Naive B cell (primary cell): ENCODE data around the gene RNF138. TPM values are rescaled to one million over a fixed set of nuclear protein-coding genes. Genes with fewer than 3 reads are reported as not detected.

ENCODE experiments used
- ATAC-seq, 2 donors: fragments of 150-1000 bp; cut with Tn5 transposase; 2 replicates each; pipeline ENCODE4 v1.10.0; 2021; ENCODE audit warnings: low read depth in 2 of 2, mild to moderate bottlenecking in 2 of 2, moderate library complexity in 2 of 2
- DNase-seq: peaks from one replicate; pipeline ENCODE4 v3.0.0; 2022
- H3K27ac Mint-ChIP-seq, 6 donors: one replicate each; pipeline ENCODE4 v1.8.0; 2020 to 2022; ENCODE audit warnings: mild to moderate bottlenecking in 6 of 6, mixed read lengths in 6 of 6, moderate library complexity in 5 of 6, inconsistent platforms in 2 of 6
- H3K27me3 Mint-ChIP-seq, 3 donors: one replicate each; pipeline ENCODE4 v1.8.0; 2021 to 2022; ENCODE audit warnings: mixed read lengths in 3 of 3, mild to moderate bottlenecking in 1 of 3
- H3K36me3 Mint-ChIP-seq, 2 donors: one replicate each; pipeline ENCODE4 v1.8.0; 2020 to 2022; ENCODE audit warnings: mixed read lengths in 2 of 2, inconsistent platforms in 1 of 2, mild to moderate bottlenecking in 1 of 2
- H3K4me1 Mint-ChIP-seq, 3 donors: one replicate each; pipeline ENCODE4 v1.8.0; 2020 to 2022; ENCODE audit warnings: mixed read lengths in 3 of 3, inconsistent platforms in 1 of 3, mild to moderate bottlenecking in 1 of 3, moderate library complexity in 1 of 3
- H3K4me3 Mint-ChIP-seq, 8 donors: one replicate each; pipeline ENCODE4 v1.8.0; 2020 to 2022; ENCODE audit warnings: mild to moderate bottlenecking in 8 of 8, mixed read lengths in 8 of 8, moderate library complexity in 8 of 8, inconsistent platforms in 2 of 8
- H3K9me3 Mint-ChIP-seq, 7 donors: one replicate each; pipeline ENCODE4 v1.8.0; 2020 to 2022; ENCODE audit warnings: mixed read lengths in 7 of 7, mild to moderate bottlenecking in 5 of 7, inconsistent platforms in 2 of 7, moderate library complexity in 1 of 7
- polyA plus RNA-seq, 6 donors: library from polyadenylated mRNA; unstranded; fragments of 300-500 nt; fragmentation: Illumina TruSeq; gene quantifications; one replicate each; pipeline ENCODE4 v1.2.3, GENCODE V29; 2021; ENCODE audit warnings: low read depth in 6 of 6

Gene RNF138
- 10 to 100 TPM; 53.3 to 76.0 (median 60.5) TPM for polyA plus RNA-seq

GRCh38 chr18:32091724-32092421 lies at the start of gene RNF138:
Gene RNF138 (plus strand): TSS chr18:32091874. CDS start chr18:32092777, 903 bp downstream.
- Mint-ChIP-seq H3K27me3 (no peaks in the 10 kb centered on the region), H3K4me1 (peaks cover 30 to 40% (median 39%) of the 10 kb centered on the region in 3 donors), H3K27ac (peak within 1 kb of the TSS; percentile 99 to 100 (median 100)), H3K36me3 (peaks cover 5 to 21% of the 10 kb centered on the region in 2 donors), H3K9me3 (no peaks in the 10 kb centered on the region), H3K4me3 (peak within 1 kb of the TSS; percentile 95 to 100 (median 98))
- DNase-seq (peak; percentile 95), ATAC-seq (peak; percentile 60 to 62)

- Mint-ChIP-seq H3K9me3 (no peaks in the 10 kb centered on the region), H3K27ac (peak overlapping the region; percentile 73 to 94 (median 78)), H3K4me1 (peaks cover 31 to 55% (median 44%) of the 10 kb centered on the region in 3 donors), H3K27me3 (no peaks in the 10 kb centered on the region), H3K4me3 (peak overlapping the region; percentile 9 to 81 (median 58)), H3K36me3 (peaks cover 14 to 16% of the 10 kb centered on the region in 2 donors)
- DNase-seq (peak; percentile 51), ATAC-seq (peak; percentile 83 to 90)
Measured at GRCh38 chr18:32042337-32042736, 49.3 kb upstream of the RNF138 start.

GRCh38 chr18:32048507-32049091 lies 43.1 kb upstream of the RNF138 start:
- peak overlapping the region in 7 of 8 donors; percentile 5 to 88 (median 67) for H3K4me3 Mint-ChIP-seq
- peak overlapping the region; percentile 86 to 95 (median 92) for H3K27ac Mint-ChIP-seq
- peak; percentile 28 for DNase-seq
- no peaks in the 10 kb centered on the region for H3K9me3 Mint-ChIP-seq
- ATAC-seq = peak; percentile 51 to 64
- H3K4me1 Mint-ChIP-seq = peaks cover 13 to 37% (median 24%) of the 10 kb centered on the region in 3 donors
- H3K36me3 Mint-ChIP-seq = peaks cover 0 to 5% of the 10 kb centered on the region in 2 donors
- H3K27me3 Mint-ChIP-seq = no peaks in the 10 kb centered on the region

GRCh38 chr18:32049393-32050171 lies 42.1 kb upstream of the RNF138 start:
- ATAC-seq = peak; percentile 83
- no peaks in the 10 kb centered on the region for H3K27me3 Mint-ChIP-seq
- DNase-seq = peak; percentile 57
- H3K4me1 Mint-ChIP-seq = peaks cover 13 to 34% (median 24%) of the 10 kb centered on the region in 3 donors
- H3K9me3 Mint-ChIP-seq = no peaks in the 10 kb centered on the region
- H3K27ac Mint-ChIP-seq = peak overlapping the region; percentile 86 to 95 (median 92)
- peaks cover 0 to 8% of the 10 kb centered on the region in 2 donors for H3K36me3 Mint-ChIP-seq
- peak overlapping the region in 7 of 8 donors; percentile 35 to 88 (median 67) for H3K4me3 Mint-ChIP-seq

GRCh38 chr18:32056613-32057358 lies 34.9 kb upstream of the RNF138 start:
- H3K27me3 Mint-ChIP-seq = no peaks in the 10 kb centered on the region
- no peak overlapping the region for H3K4me3 Mint-ChIP-seq
- DNase-seq (no peak), ATAC-seq (no peak)
- H3K27ac Mint-ChIP-seq = peak overlapping the region in 2 of 6 donors; percentile 9 to 51
- peaks cover 8 to 27% of the 10 kb centered on the region in 2 donors for H3K36me3 Mint-ChIP-seq
- no peaks in the 10 kb centered on the region for H3K9me3 Mint-ChIP-seq
- H3K4me1 Mint-ChIP-seq = peaks cover 2 to 6% (median 5%) of the 10 kb centered on the region in 3 donors

- ATAC-seq (no peak), DNase-seq (no peak)
- Mint-ChIP-seq H3K27ac (peak overlapping the region in 1 of 6 donors; percentile 33), H3K36me3 (peaks cover 8 to 28% of the 10 kb centered on the region in 2 donors), H3K4me3 (no peak overlapping the region), H3K4me1 (peaks cover 2 to 6% (median 5%) of the 10 kb centered on the region in 3 donors), H3K9me3 (no peaks in the 10 kb centered on the region), H3K27me3 (no peaks in the 10 kb centered on the region)
Measured at GRCh38 chr18:32057624-32058165, 34.0 kb upstream of the RNF138 start.

GRCh38 chr18:32060026-32060425 lies 31.6 kb upstream of the RNF138 start:
- H3K36me3 Mint-ChIP-seq = peaks cover 8 to 24% of the 10 kb centered on the region in 2 donors
- no peak overlapping the region for H3K27ac Mint-ChIP-seq
- ATAC-seq = no peak
- H3K27me3 Mint-ChIP-seq = no peaks in the 10 kb centered on the region
- no peak overlapping the region for H3K4me3 Mint-ChIP-seq
- no peak for DNase-seq
- H3K4me1 Mint-ChIP-seq = peaks cover 2 to 6% (median 5%) of the 10 kb centered on the region in 3 donors
- H3K9me3 Mint-ChIP-seq = no peaks in the 10 kb centered on the region

- Mint-ChIP-seq H3K36me3 (peaks cover 0 to 8% of the 10 kb centered on the region in 2 donors), H3K9me3 (no peaks in the 10 kb centered on the region), H3K4me1 (no peaks in the 10 kb centered on the region), H3K4me3 (no peak overlapping the region), H3K27me3 (no peaks in the 10 kb centered on the region), H3K27ac (peak overlapping the region in 2 of 6 donors; percentile 55 to 77)
- ATAC-seq (no peak), DNase-seq (no peak)
Measured at GRCh38 chr18:32067375-32068167, 24.1 kb upstream of the RNF138 start.

GRCh38 chr18:32072321-32072720 lies 19.4 kb upstream of the RNF138 start:
- Mint-ChIP-seq H3K9me3 (no peaks in the 10 kb centered on the region), H3K27ac (no peak overlapping the region), H3K36me3 (peaks cover 8 to 12% of the 10 kb centered on the region in 2 donors), H3K4me1 (peaks cover 0 to 3% (median 0%) of the 10 kb centered on the region in 3 donors), H3K27me3 (no peaks in the 10 kb centered on the region), H3K4me3 (no peak overlapping the region)
- peak; percentile 63 to 73 for ATAC-seq
- DNase-seq = peak; percentile 24

- no peak overlapping the region for H3K27ac Mint-ChIP-seq
- H3K9me3 Mint-ChIP-seq = no peaks in the 10 kb centered on the region
Measured at GRCh38 chr18:32074206-32074605, 17.5 kb upstream of the RNF138 start.

GRCh38 chr18:32078845-32079244 lies 12.8 kb upstream of the RNF138 start:
- Mint-ChIP-seq H3K4me1 (peaks cover 6 to 12% (median 11%) of the 10 kb centered on the region in 3 donors), H3K27me3 (no peaks in the 10 kb centered on the region), H3K27ac (no peak overlapping the region), H3K36me3 (peaks cover 0 to 12% of the 10 kb centered on the region in 2 donors), H3K4me3 (no peak overlapping the region), H3K9me3 (peaks cover 0 to 3% (median 0%) of the 10 kb centered on the region in 7 donors)
- DNase-seq = no peak
- ATAC-seq = no peak

More at GRCh38 chr18:32074206-32074605, 17.5 kb upstream of the RNF138 start:
- no peaks in the 10 kb centered on the region for H3K27me3 Mint-ChIP-seq
- no peak overlapping the region for H3K4me3 Mint-ChIP-seq
- peaks cover 0 to 3% (median 0%) of the 10 kb centered on the region in 3 donors for H3K4me1 Mint-ChIP-seq
- DNase-seq = no peak
- ATAC-seq = no peak
- H3K36me3 Mint-ChIP-seq = peaks cover 8 to 12% of the 10 kb centered on the region in 2 donors

GRCh38 chr18:32081881-32082280 lies 9.8 kb upstream of the RNF138 start:
- no peak overlapping the region for H3K4me3 Mint-ChIP-seq
- peaks cover 0 to 4% (median 0%) of the 10 kb centered on the region in 3 donors for H3K27me3 Mint-ChIP-seq
- peaks cover 0 to 4% (median 0%) of the 10 kb centered on the region in 7 donors for H3K9me3 Mint-ChIP-seq
- ATAC-seq (no peak), DNase-seq (no peak)
- no peaks in the 10 kb centered on the region for H3K36me3 Mint-ChIP-seq
- peaks cover 23 to 33% (median 29%) of the 10 kb centered on the region in 3 donors for H3K4me1 Mint-ChIP-seq
- H3K27ac Mint-ChIP-seq = no peak overlapping the region
